Stimulated activated CD8-positive, alpha-beta memory T cell treated with anti-CD3 and anti-CD28 coated beads, Interleukin-4, amount 100 ng/mL, for 1 hour (primary cell): ENCODE results near the gene PPARA.

Experiments
- DNase-seq, 2 donors: peaks; one replicate each; pipeline ENCODE4 v3.0.0-alpha.2; 2020; ENCODE audit warnings: low read depth in 2 of 2, low spot score in 1 of 2

Gene PPARA

GRCh38 chr22:46113910-46114517 lies 36.3 kb upstream of the PPARA start:
- DNase-seq, result no peak

DNA sequence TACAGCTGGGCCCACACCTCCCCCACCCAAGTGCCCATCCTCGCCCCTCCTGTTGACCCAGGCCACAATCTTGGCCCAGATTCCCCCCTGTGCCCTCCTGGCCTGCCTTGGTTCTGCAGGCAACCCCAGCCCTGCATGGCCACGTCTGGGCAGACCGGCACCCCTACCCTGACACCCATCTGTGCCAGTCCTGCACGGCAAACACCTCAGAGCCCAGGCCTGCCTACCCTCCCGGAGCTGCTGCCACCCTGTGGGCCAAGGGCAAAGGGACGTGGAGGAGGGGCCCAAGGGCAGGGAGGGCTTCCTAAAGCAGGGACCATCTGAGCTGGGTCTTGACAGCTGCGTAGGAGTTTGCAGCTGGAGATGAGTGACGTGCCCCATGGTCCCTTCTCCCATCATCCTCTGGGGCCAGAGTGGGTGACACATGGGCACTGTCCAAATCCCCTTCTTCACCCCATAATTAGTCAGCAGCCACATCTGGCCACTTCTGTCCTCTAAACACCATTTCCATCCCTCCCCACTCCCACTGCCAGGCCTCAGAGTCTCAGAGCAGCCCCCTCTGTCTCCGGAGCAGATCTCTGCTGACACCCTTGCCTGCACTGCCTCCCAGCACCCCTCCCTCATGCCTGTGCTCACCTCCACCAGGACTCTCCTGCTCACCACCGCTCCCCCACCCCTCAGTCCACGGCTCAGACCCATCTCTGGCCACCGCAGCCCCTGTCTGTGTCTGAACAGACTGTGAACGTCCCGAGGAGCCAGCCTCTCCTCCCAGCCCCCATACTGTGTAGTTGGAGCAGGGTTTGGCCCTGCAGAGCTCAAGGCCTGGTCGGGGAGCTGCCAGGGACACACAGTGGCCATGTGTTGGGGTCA lies 35.6 kb upstream of the PPARA start:
- DNase-seq, result no peak

GRCh38 chr22:46115388-46115678 lies 35.0 kb upstream of the PPARA start:
- no peak for DNase-seq

DNA sequence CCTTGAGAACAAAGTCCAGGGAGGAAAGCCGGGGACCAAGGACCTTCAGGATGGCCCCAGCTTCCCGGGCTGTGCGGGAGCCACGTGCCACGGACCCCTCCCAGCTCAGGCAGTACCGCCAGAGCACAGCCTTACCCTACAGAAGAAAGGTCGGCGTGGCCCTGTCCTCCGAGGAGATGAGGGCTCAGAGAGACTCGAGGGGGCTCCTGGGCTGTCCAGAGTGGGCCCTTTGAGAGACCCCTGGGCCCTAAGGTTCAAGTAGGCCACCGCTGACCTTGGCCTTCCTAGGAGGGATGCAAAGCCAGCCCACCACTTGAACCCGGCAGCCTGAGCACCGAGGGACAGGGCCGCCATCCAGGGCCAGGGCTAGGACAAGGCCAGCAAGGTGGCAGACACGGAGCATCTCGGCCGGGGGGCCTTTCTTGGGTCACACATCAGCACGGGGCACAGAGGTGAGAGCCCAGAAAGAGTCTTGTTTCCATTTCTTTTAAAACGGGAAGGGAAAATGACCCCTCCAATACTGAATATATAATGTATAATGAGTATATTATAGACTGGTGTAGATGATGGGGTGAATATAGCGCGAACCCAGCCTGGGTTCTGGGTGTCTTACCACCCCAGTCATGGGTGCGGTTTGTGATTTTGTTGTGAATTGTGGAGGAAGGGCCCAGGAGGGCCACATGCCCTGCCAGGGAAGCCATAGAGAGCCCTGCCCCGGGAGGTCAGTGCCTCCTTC lies 34.4 kb upstream of the PPARA start:
- DNase-seq, result no peak

- peak; percentile 59 to 72 for DNase-seq
Observed at GRCh38 chr22:46116491-46116958, 33.8 kb upstream of the PPARA start.

GRCh38 chr22:46117206-46118199 lies 32.8 kb upstream of the PPARA start:
- DNase-seq, result no peak

- no peak for DNase-seq
Observed at GRCh38 chr22:46119093-46119728, 31.1 kb upstream of the PPARA start.

DNA sequence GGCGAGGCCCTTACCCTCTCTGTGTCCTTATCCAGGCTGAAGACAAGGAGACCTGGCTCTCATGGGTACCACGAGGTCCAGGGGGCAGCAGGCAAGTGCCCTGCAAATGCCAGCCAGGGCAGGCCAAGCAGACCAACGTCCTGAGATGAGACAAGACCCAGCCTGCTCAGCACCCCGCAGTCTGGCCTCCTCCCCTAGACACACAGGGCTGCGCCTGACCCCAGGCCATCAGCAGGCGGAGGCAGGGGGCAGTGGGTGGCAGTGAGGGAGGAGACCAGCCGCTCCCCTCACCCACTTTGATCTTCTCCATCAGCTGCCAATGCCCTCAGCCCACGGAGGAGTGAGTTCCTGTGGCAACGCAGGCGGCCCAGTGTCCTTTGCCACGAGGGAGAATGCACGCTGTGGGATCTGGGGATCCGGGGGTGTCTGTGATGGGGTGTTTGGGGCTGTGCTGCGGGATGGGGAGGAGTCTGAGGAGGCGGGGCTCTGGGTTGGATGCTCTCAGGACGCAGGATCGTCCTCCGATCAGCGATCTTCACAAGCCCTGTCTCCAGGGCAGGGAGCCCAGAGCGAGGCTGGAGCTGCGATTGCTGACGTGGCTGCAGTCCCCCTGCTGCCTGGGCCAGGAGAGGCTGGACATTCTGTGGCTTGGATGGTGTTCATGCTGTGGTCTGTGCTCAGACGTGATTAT lies 30.5 kb upstream of the PPARA start:
- DNase-seq, result no peak

DNA sequence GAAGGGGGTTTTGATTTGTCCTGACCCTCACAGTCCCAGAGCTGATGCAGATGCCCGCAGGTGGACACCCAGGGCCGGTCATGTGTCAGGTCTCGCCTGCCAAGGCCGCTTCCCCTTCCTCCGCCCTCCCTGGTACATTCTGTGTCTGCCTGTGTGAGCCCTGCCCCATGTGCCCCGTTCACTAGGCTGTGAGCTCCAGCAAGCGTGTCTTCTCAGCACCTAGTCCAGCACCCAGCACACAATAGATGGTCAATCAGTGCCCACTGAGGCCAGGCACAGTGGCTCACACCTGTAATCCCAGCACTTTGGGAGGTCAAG lies 29.9 kb upstream of the PPARA start:
- no peak for DNase-seq

DNA sequence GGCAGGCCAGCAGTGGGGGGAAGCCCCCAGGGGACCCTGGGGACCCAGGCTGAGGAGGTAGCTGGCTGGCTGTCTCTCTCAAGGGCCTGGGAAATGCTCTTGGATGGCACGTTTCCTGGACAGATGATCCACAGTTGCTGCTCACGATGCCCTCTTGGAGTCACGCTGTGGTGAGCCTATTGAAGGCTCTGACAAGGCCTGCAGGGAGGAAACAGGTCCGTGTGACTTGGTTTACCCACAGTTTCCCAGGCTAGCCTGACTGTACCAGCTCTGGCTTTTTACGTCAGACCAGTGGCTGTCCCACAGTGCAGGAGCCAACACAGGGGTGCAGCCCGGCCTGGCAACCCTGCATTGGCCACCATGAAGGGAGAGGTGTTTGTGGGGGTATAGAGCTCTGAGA lies 29.2 kb upstream of the PPARA start:
- no peak for DNase-seq

GRCh38 chr22:46121523-46122287 lies 28.6 kb upstream of the PPARA start:
- DNase-seq, result no peak

DNA sequence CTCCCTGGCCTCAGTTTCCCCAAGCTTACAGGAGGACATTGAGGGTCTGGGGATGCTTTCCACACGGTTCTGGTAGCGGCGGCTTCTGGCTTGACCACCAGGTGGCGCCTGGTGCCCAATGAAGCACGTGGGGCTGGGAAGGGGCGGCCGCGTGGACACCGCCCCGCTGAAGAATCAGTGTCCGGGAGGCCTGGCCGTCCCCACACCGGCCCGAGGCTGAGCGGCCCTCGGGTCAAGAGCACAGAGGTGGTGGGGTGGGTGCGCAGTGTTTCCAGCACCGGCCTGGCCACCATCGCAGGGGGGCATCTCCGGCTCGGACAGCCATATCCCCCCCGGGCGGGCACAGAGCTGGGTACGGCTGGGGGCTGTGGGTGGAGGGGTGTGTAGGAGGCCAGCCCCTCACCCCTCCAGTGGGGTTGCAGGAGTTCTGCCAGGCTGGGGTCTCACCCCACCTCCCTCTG lies 27.8 kb upstream of the PPARA start:
- DNase-seq, result peak; percentile 44

DNA sequence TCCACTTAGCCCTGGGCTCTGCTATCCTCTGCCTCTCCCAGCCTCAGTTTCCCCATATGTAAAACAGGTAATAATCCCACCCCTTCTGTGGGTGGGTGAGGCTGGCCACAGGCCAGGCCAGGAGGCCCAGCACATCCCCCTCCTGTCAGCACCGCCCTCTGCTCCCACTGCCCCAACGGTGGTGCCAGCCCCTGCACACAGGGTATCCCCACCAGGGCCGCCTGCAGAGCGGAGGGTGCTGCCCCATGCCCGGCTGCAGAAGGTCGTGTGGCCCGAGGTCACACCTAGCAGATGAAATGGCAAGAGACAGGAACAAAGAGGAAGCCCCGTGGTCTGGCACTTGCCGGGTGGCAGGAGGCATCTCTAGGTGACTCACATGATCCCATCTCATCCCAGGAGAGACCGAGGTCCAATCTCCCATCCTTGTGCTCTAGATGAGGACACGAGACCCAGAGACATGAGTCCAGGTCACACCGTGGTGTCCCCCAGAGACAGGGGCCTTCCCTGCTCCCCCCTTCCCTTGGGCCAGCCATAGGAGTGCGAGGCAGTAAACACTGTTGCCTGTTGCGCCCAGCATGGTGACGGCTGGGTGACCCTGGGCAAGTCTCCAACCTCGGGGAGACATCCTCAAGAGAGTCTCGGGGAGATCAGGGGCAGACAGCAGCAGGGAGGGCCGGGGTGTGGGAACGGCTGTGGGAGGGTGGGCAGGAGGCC lies 27.2 kb upstream of the PPARA start:
- no peak for DNase-seq

DNA sequence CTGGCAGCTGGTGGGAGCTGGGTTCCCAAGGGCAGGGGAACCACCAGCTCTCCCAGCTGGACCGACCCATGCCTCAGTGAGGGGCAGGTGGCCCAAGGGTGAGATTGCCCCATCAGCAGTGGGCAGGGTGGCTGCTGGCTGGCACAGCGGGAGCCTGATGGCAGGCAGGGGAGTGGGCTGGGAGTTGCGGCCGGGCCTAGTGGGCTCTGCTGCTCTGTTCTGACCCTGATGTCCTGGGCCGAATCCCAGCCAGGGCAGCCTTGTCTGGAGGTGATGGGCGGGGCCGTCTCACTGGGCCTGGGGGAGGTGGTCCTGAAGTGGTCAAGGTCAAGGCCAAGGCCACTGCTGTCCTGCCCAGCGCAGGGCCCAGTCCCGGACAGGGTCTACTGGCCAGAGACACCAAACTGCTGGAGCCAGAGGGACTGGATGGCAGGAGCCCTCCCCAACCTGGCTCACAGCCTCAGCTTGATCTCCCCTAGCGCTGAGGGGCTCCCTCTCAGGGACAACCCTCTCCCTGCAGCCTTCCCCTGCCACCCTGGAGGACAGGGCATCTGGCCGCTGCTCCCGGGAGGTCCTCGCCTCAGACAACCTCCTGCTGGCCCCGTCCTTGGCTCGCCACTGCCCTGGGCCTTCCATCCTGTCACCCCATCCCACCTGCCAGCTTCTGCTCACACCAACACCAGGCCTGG lies 26.5 kb upstream of the PPARA start:
- DNase-seq, result no peak

DNA sequence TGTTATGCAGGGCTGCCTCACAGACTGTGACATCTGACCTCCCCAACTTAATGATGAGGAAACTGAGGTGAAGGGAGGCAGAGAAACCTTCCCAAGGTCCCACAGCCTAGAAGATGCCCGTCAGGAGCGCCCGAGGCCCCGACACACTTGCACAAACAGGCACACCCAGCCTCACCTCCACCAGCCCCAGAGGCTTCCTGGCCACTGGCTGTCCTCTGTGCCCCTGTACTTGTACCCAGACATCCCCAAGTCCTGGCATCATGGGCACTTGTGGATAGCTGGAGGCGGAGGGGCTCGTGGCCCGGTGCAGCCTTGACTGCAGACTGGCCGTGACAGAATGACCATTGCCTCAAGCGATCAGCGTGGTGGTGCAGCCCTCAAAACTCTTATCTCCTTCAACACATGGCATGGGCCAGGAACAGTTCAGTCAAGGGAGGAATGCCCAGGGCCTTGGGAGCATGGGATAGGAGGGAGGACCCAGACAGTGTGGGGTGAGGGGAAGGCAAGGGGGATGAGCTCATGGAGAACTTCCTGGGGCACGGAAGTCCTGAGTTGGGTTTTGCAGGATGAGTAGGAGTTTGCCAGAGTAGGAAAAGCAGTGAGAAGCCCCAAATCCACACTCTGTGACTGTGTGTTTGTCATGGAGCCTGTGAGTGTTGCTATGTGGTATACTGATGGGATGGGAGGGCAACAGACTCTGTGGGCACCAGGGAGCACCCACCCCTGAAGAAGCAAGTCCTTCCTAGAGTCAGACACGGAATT lies 25.8 kb upstream of the PPARA start:
- no peak for DNase-seq

GRCh38 chr22:46125311-46125710 lies 25.0 kb upstream of the PPARA start:
- DNase-seq, result no peak
